Measurements from ENCODE around the gene COMT.

DNA sequence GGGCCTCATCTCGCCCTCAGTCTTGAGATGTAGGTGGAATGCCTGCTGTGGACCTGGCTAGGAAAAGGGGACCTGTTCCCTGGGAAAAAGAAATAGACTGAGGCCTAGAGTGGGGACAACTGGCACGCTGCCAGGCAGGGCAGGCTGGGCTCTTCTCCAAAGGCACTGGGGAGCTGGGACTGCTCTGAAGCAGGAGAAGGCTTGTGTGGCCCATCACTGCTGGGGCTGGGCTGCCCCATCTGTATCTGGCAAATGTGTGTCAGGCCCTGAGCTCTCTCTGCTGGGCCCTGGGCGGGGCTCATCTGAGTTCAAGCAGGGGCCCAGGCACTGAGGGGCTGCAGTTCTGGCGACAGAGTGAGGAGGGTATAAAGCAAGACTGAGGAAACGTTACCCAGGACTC lies 42.2 kb downstream of the COMT start:
- TF ChIP-seq, protein P1, sequence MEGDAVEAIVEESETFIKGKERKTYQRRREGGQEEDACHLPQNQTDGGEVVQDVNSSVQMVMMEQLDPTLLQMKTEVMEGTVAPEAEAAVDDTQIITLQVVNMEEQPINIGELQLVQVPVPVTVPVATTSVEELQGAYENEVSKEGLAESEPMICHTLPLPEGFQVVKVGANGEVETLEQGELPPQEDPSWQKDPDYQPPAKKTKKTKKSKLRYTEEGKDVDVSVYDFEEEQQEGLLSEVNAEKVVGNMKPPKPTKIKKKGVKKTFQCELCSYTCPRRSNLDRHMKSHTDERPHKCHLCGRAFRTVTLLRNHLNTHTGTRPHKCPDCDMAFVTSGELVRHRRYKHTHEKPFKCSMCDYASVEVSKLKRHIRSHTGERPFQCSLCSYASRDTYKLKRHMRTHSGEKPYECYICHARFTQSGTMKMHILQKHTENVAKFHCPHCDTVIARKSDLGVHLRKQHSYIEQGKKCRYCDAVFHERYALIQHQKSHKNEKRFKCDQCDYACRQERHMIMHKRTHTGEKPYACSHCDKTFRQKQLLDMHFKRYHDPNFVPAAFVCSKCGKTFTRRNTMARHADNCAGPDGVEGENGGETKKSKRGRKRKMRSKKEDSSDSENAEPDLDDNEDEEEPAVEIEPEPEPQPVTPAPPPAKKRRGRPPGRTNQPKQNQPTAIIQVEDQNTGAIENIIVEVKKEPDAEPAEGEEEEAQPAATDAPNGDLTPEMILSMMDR (IDR thresholded peaks at IDR 0.05), result no peak
- no peak for TF ChIP-seq POLR2A (IDR thresholded peaks at IDR 0.05)
- TF ChIP-seq POLR2AphosphoS5 (IDR thresholded peaks at IDR 0.05), result no peak
- TF ChIP-seq EP300 (IDR thresholded peaks at IDR 0.05; ENCODE audit: low read depth), result no peak

Data from transverse colon (tissue), 4 donors.